Measurements from ENCODE around the gene GPX2.

The GPX2 gene

DNA sequence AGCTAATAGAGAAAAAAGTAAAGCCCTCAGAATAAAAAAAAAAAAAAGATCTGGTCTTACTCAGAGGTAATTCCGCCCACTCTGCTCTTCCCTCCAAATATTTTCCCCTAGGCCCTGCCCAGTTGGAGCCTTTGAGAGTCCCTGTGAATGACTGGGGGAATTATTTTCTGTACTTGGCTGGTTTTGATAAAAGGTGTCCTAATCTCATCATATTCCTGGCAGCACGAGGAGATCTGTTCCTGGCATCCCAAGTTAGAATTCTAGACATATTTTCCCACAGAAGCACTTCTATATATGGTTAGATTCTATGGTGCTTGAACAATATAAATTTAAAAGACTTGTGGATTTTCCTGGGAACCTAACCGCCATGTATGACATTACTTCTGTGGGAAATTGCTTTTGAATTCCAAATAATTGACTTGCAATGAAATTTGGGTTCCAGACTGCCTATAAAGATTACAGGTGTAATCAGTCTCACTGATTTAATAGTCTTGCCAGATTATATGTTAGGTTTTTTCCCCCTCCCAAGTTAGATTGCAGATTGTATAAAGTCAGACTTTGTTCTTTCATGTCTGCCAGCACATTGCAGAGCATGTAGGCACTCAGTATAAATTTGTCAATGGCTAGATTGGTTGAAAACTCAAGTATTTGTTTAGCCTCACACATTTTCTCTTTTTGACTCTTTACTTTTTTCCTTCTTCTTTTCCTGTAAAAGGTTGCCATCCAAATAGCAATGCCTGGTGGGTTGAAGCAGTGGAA is 12.3 kb downstream of the GPX2 start:
- TF ChIP-seq, protein P1, sequence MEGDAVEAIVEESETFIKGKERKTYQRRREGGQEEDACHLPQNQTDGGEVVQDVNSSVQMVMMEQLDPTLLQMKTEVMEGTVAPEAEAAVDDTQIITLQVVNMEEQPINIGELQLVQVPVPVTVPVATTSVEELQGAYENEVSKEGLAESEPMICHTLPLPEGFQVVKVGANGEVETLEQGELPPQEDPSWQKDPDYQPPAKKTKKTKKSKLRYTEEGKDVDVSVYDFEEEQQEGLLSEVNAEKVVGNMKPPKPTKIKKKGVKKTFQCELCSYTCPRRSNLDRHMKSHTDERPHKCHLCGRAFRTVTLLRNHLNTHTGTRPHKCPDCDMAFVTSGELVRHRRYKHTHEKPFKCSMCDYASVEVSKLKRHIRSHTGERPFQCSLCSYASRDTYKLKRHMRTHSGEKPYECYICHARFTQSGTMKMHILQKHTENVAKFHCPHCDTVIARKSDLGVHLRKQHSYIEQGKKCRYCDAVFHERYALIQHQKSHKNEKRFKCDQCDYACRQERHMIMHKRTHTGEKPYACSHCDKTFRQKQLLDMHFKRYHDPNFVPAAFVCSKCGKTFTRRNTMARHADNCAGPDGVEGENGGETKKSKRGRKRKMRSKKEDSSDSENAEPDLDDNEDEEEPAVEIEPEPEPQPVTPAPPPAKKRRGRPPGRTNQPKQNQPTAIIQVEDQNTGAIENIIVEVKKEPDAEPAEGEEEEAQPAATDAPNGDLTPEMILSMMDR (conservative IDR thresholded peaks at IDR 0.05): no peak
- no peak overlapping the region for H3K27ac ChIP-seq

- no peak overlapping the region for H3K27ac ChIP-seq
- TF ChIP-seq, protein P1 (conservative IDR thresholded peaks at IDR 0.05): no peak
These were observed 13.6 kb downstream of the GPX2 start for GRCh38 chr14:64929014-64929359.

GRCh38 chr14:64928239-64929013 is 14.1 kb downstream of the GPX2 start:
- TF ChIP-seq, protein P1 (conservative IDR thresholded peaks at IDR 0.05): no peak
- no peak overlapping the region for H3K27ac ChIP-seq

- TF ChIP-seq, protein P1 (conservative IDR thresholded peaks at IDR 0.05): no peak
- H3K27ac ChIP-seq: no peak overlapping the region
These were observed 15.5 kb downstream of the GPX2 start for GRCh38 chr14:64927031-64927430.

DNA sequence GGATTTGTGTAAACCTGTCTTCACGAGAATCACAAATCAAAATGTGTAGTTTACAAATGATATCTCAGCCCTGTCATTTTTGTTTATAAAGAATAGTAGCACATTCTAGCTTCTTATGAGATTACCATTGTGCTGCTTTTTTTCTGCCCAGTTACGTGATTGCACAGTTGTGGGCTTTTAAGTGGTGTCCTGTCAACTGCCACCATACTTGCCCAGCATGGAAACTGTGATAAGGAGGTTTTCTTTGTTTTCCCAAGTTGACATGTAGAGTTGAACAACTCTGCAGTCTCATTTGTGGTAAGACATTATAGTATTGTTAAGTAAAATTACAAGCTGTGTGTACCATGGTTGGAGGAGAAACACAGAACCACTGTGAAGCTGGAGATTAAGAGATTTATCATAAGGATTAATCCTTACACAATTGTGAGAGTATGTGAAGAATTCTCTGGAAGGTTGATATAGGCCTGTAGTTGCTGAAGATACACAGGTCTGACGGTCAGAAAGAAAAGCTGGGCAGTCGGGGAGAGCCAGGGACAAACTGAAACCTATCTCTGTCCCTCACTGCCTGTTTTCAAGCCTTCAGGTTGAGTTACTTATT is 16.0 kb downstream of the GPX2 start:
- TF ChIP-seq, protein P1 (conservative IDR thresholded peaks at IDR 0.05): no peak

GRCh38 chr14:64923015-64923414 is 19.5 kb downstream of the GPX2 start:
- TF ChIP-seq, protein P1 (conservative IDR thresholded peaks at IDR 0.05): no peak

More for the DNA sequence above, 16.0 kb downstream of the GPX2 start:
- no peak overlapping the region for H3K27ac ChIP-seq

GRCh38 chr14:64920465-64920864 is 22.1 kb downstream of the GPX2 start:
- no peak overlapping the region for H3K27ac ChIP-seq
- TF ChIP-seq, protein P1 (conservative IDR thresholded peaks at IDR 0.05): no peak

More at GRCh38 chr14:64923015-64923414, 19.5 kb downstream of the GPX2 start:
- no peak overlapping the region for H3K27ac ChIP-seq
